NCI-H82 treated with DMSO at 0.1 percent for 48 hours (cell line): ENCODE results near the gene PLCB1.

ENCODE experiments used
- DNase-seq: peaks from one replicate; lab custom pipeline; 2025; ENCODE audit not compliant: unreplicated experiment; lab: John Stamatoyannopoulos, UW

Gene PLCB1

GRCh38 chr20:8903655-8904605 is 771.9 kb downstream of the PLCB1 start:
- no peak for DNase-seq

GRCh38 chr20:8909596-8909995 is 777.5 kb downstream of the PLCB1 start:
- no peak for DNase-seq

GRCh38 chr20:8912096-8912495 is 780.0 kb downstream of the PLCB1 start:
- no peak for DNase-seq

- DNase-seq: peak; percentile 81
These were observed 780.7 kb downstream of the PLCB1 start for GRCh38 chr20:8912731-8913130.

GRCh38 chr20:8913456-8913855 is 781.4 kb downstream of the PLCB1 start:
- DNase-seq: no peak

- no peak for DNase-seq
These were observed 782.4 kb downstream of the PLCB1 start for GRCh38 chr20:8914421-8914820.

- no peak for DNase-seq
These were observed 785.0 kb downstream of the PLCB1 start for GRCh38 chr20:8917084-8917483.

- DNase-seq: no peak
These were observed 786.1 kb downstream of the PLCB1 start for GRCh38 chr20:8918145-8918544.

GRCh38 chr20:8924539-8924938 is 792.5 kb downstream of the PLCB1 start:
- no peak for DNase-seq

GRCh38 chr20:8930726-8931125 is 798.7 kb downstream of the PLCB1 start:
- DNase-seq: no peak

GRCh38 chr20:8932192-8933165 is 800.4 kb downstream of the PLCB1 start:
- DNase-seq: no peak

- peak; percentile 36 for DNase-seq
These were observed 801.3 kb downstream of the PLCB1 start for GRCh38 chr20:8933381-8933807.

- DNase-seq: no peak
These were observed 802.3 kb downstream of the PLCB1 start for GRCh38 chr20:8934362-8934761.
